K562 (cell line): Measurements from ENCODE around the gene DOCK1.

Experiments used
- CBX8 ChIP-seq: fragments of 200-600 bp; sonication (generic); IDR thresholded peaks from 2 replicates; pipeline ENCODE4 v1.6.1; 2012; ENCODE audit warnings: borderline replicate concordance, mixed run types, low read depth, mild to moderate bottlenecking, moderate library complexity, mixed read lengths, low read length, control low read depth, inconsistent platforms; ENCODE audit not compliant: poor library complexity, severe bottlenecking; ENCODE audit errors: extremely low read depth
- CHD2 ChIP-seq: IDR thresholded peaks from 2 replicates; pipeline ENCODE4 v1.6.1; 2011; ENCODE audit warnings: low read depth, low read length
- ELF1 ChIP-seq: fragments of 200-800 bp; sonication (Bioruptor generic); IDR thresholded peaks from 2 replicates; pipeline ENCODE4 v1.6.1; 2016; ENCODE audit warnings: missing genetic modification characterization, missing compliant biosample characterization
- HMG20B ChIP-seq: fragments of 250-450 bp; sonication (Bioruptor Pico); IDR thresholded peaks from 2 replicates; pipeline ENCODE4 v1.5.0; 2021; ENCODE audit warnings: mild to moderate bottlenecking
- POLR2AphosphoS5 ChIP-seq: IDR thresholded peaks from 2 replicates; pipeline ENCODE4 v1.6.1; 2011; ENCODE audit warnings: mild to moderate bottlenecking, low read depth, low read length, moderate library complexity; ENCODE audit not compliant: control insufficient read depth, insufficient read depth
- SRSF3 ChIP-seq: fragments of 200-400 bp; formaldehyde crosslinking; IDR thresholded peaks from 2 replicates; pipeline ENCODE4 v1.6.1; 2016; ENCODE audit warnings: mild to moderate bottlenecking, low read length, moderate library complexity; ENCODE audit not compliant: insufficient read depth
- TEAD4 ChIP-seq, 2 experiments: sonication (generic) in 1 of 2; formaldehyde crosslinking in 1 of 2; IDR thresholded peaks; 2 replicates each; pipeline versions ENCODE4 v1.6.1 to v1.8.0; 2012 to 2022; ENCODE audit warnings: borderline replicate concordance in 1 of 2, inconsistent platforms in 1 of 2, low read length in 1 of 2, mild to moderate bottlenecking in 1 of 2, missing genetic modification reagents in 1 of 2
- YY1 ChIP-seq, 3 experiments: IDR thresholded peaks; 2 replicates each; pipeline ENCODE4 v1.6.1; 2011; ENCODE audit warnings: low read length in 2 of 3, mild to moderate bottlenecking in 2 of 3, moderate library complexity in 2 of 3, borderline replicate concordance in 1 of 3, control low read depth in 1 of 3, low read depth in 1 of 3; ENCODE audit not compliant: insufficient read depth in 3 of 3, insufficient replicate concordance in 2 of 3, control insufficient read depth in 1 of 3, insufficient read length in 1 of 3; ENCODE audit errors: extremely low read depth in 1 of 3
- TF ChIP-seq, protein P1 (sequence below), 2 experiments: fragments of 150-350 bp in 1 of 2; IDR thresholded peaks; 2 replicates each; pipeline ENCODE4 v1.6.1; 2012 to 2016; ENCODE audit warnings: low read depth in 2 of 2, low read length in 2 of 2, mild to moderate bottlenecking in 1 of 2, moderate library complexity in 1 of 2
- TF ChIP-seq, protein P2 (sequence below), 2 experiments: fragments of 450-650 bp; formaldehyde crosslinking in 1 of 2; IDR thresholded peaks; 2 replicates each; pipeline versions ENCODE4 v1.4.0 to v1.6.1; 2014 to 2020; ENCODE audit warnings: mild to moderate bottlenecking in 2 of 2, borderline replicate concordance in 1 of 2, low read depth in 1 of 2
- TF ChIP-seq, protein P3 (sequence below), 3 experiments: IDR thresholded peaks in 2 of 3; conservative IDR thresholded peaks in 1 of 3; 2 replicates each; pipeline ENCODE4 v1.5.1; 2011 to 2012; ENCODE audit warnings: low read length in 3 of 3, mild to moderate bottlenecking in 3 of 3, control low read depth in 2 of 3, improper control_type of control experiment in 1 of 3, inconsistent platforms in 1 of 3, low read depth in 1 of 3, mixed read lengths in 1 of 3, moderate library complexity in 1 of 3; ENCODE audit not compliant: insufficient read depth in 2 of 3
- TF ChIP-seq, protein P4 (sequence below): fragments of 250-450 bp; sonication (Bioruptor Pico); IDR thresholded peaks from 2 replicates; pipeline ENCODE4 v1.4.0; 2020; ENCODE audit warnings: borderline replicate concordance
- TF ChIP-seq, protein P5 (sequence below): fragments of 250-450 bp; sonication (Bioruptor Pico); IDR thresholded peaks from 2 replicates; pipeline ENCODE4 v1.9.0; 2021; ENCODE audit warnings: mild to moderate bottlenecking, inconsistent platforms

DNA sequence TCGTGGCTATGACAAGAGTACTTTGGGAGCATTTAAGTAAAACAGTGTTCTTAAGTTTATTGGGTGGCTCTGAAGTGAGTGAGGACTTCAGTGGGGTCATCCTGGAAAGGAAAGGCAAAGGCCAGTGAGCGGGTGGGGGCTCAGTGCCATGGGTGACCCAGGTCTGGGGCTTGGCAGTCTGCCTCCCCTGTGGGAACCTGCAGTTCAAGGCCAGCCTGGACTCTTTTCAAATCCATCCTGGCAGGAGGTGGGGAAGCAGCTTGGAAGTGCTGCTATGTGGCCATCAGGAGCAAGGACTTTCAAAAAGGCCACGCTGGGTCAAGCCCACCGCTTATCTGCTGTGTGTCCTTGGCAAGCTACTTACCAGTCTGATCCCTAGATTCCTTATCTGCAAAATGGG lies 495.0 kb downstream of the DOCK1 start:
- TF ChIP-seq CHD2 (no peak), CBX8 (no peak), POLR2AphosphoS5 (no peak), YY1 (IDR thresholded peaks at IDR 0.05; ENCODE audit: borderline replicate concordance in 1 of 3, control insufficient read depth in 1 of 3, extremely low read depth in 1 of 3, insufficient read depth in 3 of 3, insufficient read length in 1 of 3, insufficient replicate concordance in 2 of 3, low read depth in 1 of 3, low read length in 2 of 3) (no peak), ELF1 (tag) (no peak), HMG20B (no peak), TEAD4 (IDR thresholded peaks at IDR 0.05; ENCODE audit: low read length) (no peak), TEAD4 (CRISPR knock-in tag; IDR thresholded peaks at IDR 0.05; ENCODE audit: borderline replicate concordance) (no peak), SRSF3 (no peak)
- TF ChIP-seq, protein P1, sequence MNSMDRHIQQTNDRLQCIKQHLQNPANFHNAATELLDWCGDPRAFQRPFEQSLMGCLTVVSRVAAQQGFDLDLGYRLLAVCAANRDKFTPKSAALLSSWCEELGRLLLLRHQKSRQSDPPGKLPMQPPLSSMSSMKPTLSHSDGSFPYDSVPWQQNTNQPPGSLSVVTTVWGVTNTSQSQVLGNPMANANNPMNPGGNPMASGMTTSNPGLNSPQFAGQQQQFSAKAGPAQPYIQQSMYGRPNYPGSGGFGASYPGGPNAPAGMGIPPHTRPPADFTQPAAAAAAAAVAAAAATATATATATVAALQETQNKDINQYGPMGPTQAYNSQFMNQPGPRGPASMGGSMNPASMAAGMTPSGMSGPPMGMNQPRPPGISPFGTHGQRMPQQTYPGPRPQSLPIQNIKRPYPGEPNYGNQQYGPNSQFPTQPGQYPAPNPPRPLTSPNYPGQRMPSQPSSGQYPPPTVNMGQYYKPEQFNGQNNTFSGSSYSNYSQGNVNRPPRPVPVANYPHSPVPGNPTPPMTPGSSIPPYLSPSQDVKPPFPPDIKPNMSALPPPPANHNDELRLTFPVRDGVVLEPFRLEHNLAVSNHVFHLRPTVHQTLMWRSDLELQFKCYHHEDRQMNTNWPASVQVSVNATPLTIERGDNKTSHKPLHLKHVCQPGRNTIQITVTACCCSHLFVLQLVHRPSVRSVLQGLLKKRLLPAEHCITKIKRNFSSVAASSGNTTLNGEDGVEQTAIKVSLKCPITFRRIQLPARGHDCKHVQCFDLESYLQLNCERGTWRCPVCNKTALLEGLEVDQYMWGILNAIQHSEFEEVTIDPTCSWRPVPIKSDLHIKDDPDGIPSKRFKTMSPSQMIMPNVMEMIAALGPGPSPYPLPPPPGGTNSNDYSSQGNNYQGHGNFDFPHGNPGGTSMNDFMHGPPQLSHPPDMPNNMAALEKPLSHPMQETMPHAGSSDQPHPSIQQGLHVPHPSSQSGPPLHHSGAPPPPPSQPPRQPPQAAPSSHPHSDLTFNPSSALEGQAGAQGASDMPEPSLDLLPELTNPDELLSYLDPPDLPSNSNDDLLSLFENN (IDR thresholded peaks at IDR 0.05; ENCODE audit: low read depth in 2 of 2, low read length in 2 of 2) = no peak
- TF ChIP-seq, protein P2, sequence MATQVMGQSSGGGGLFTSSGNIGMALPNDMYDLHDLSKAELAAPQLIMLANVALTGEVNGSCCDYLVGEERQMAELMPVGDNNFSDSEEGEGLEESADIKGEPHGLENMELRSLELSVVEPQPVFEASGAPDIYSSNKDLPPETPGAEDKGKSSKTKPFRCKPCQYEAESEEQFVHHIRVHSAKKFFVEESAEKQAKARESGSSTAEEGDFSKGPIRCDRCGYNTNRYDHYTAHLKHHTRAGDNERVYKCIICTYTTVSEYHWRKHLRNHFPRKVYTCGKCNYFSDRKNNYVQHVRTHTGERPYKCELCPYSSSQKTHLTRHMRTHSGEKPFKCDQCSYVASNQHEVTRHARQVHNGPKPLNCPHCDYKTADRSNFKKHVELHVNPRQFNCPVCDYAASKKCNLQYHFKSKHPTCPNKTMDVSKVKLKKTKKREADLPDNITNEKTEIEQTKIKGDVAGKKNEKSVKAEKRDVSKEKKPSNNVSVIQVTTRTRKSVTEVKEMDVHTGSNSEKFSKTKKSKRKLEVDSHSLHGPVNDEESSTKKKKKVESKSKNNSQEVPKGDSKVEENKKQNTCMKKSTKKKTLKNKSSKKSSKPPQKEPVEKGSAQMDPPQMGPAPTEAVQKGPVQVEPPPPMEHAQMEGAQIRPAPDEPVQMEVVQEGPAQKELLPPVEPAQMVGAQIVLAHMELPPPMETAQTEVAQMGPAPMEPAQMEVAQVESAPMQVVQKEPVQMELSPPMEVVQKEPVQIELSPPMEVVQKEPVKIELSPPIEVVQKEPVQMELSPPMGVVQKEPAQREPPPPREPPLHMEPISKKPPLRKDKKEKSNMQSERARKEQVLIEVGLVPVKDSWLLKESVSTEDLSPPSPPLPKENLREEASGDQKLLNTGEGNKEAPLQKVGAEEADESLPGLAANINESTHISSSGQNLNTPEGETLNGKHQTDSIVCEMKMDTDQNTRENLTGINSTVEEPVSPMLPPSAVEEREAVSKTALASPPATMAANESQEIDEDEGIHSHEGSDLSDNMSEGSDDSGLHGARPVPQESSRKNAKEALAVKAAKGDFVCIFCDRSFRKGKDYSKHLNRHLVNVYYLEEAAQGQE (IDR thresholded peaks at IDR 0.05; ENCODE audit: borderline replicate concordance) = no peak
- TF ChIP-seq, protein P2 (CRISPR knock-in tag; IDR thresholded peaks at IDR 0.05; ENCODE audit: low read depth) = no peak
- TF ChIP-seq, protein P3, sequence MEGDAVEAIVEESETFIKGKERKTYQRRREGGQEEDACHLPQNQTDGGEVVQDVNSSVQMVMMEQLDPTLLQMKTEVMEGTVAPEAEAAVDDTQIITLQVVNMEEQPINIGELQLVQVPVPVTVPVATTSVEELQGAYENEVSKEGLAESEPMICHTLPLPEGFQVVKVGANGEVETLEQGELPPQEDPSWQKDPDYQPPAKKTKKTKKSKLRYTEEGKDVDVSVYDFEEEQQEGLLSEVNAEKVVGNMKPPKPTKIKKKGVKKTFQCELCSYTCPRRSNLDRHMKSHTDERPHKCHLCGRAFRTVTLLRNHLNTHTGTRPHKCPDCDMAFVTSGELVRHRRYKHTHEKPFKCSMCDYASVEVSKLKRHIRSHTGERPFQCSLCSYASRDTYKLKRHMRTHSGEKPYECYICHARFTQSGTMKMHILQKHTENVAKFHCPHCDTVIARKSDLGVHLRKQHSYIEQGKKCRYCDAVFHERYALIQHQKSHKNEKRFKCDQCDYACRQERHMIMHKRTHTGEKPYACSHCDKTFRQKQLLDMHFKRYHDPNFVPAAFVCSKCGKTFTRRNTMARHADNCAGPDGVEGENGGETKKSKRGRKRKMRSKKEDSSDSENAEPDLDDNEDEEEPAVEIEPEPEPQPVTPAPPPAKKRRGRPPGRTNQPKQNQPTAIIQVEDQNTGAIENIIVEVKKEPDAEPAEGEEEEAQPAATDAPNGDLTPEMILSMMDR (IDR thresholded peaks at IDR 0.05 in 2 of 3, conservative IDR thresholded peaks at IDR 0.05 in 1 of 3; ENCODE audit: insufficient read depth in 2 of 3, low read depth in 1 of 3, low read length in 3 of 3) = no peak
- TF ChIP-seq, protein P4, sequence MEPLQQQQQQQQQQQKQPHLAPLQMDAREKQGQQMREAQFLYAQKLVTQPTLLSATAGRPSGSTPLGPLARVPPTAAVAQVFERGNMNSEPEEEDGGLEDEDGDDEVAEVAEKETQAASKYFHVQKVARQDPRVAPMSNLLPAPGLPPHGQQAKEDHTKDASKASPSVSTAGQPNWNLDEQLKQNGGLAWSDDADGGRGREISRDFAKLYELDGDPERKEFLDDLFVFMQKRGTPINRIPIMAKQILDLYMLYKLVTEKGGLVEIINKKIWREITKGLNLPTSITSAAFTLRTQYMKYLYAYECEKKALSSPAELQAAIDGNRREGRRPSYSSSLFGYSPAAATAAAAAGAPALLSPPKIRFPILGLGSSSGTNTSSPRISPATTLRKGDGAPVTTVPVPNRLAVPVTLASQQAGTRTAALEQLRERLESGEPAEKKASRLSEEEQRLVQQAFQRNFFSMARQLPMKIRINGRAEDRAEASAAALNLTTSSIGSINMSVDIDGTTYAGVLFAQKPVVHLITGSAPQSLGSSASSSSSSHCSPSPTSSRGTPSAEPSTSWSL (CRISPR knock-in tag) = no peak
- TF ChIP-seq, protein P5, sequence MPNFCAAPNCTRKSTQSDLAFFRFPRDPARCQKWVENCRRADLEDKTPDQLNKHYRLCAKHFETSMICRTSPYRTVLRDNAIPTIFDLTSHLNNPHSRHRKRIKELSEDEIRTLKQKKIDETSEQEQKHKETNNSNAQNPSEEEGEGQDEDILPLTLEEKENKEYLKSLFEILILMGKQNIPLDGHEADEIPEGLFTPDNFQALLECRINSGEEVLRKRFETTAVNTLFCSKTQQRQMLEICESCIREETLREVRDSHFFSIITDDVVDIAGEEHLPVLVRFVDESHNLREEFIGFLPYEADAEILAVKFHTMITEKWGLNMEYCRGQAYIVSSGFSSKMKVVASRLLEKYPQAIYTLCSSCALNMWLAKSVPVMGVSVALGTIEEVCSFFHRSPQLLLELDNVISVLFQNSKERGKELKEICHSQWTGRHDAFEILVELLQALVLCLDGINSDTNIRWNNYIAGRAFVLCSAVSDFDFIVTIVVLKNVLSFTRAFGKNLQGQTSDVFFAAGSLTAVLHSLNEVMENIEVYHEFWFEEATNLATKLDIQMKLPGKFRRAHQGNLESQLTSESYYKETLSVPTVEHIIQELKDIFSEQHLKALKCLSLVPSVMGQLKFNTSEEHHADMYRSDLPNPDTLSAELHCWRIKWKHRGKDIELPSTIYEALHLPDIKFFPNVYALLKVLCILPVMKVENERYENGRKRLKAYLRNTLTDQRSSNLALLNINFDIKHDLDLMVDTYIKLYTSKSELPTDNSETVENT (CRISPR knock-in tag) = no peak
